NCI-H2171 (cell line): ENCODE data around the gene CGNL1.

Experiments used
- DNase-seq: peaks from one replicate; lab custom pipeline; 2025; lab: John Stamatoyannopoulos, UW

The CGNL1 gene

GRCh38 chr15:57597431-57597830, 221.1 kb downstream of the CGNL1 start:
- DNase-seq, result no peak

- DNase-seq, result no peak
Observed at GRCh38 chr15:57598346-57598745, 222.0 kb downstream of the CGNL1 start.

DNA sequence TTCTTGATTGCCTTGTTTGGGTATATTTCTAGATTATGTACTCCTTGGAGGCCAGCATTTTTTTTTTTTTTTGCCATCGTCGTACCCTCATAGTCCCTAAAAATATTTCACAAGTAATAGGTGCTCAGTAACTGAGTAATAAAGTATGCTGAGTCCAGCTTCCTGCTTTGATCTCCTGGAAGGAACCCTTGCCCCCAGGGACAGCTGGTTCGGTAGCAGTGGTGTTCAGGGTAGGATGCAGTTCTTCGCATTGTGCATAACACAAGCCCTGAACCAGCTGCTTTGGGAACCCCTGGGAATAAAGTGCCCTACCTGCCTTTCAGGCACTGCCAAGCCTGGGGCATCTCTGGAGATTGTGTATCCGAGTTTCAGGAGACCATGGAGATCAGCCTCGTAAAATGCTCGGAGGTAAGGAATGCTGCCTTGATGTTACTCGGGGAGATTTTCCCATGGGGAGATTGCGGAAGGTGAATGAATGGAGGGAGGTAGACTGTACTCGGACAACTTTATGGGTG, 223.0 kb downstream of the CGNL1 start:
- no peak for DNase-seq

GRCh38 chr15:57600197-57600596, 223.9 kb downstream of the CGNL1 start:
- DNase-seq, result no peak
